Gastroesophageal sphincter (tissue), 3 donors: ENCODE results near the gene H1-8.

ENCODE experiments used
- CTCF ChIP-seq, 4 experiments: fragments of 200-600 bp in 2 of 4; fragments of 450-650 bp in 2 of 4; sonication (generic) in 1 of 4; IDR thresholded peaks; one replicate each; pipeline ENCODE4 v1.5.1; 2017 to 2019; ENCODE audit warnings: antibody characterized with exemption in 4 of 4, mild to moderate bottlenecking in 2 of 4, moderate library complexity in 2 of 4
- EP300 ChIP-seq: sonication (generic); formaldehyde crosslinking; IDR thresholded peaks from one replicate; pipeline ENCODE4 v1.6.1; 2017; ENCODE audit warnings: antibody characterized with exemption, mild to moderate bottlenecking

DNA sequence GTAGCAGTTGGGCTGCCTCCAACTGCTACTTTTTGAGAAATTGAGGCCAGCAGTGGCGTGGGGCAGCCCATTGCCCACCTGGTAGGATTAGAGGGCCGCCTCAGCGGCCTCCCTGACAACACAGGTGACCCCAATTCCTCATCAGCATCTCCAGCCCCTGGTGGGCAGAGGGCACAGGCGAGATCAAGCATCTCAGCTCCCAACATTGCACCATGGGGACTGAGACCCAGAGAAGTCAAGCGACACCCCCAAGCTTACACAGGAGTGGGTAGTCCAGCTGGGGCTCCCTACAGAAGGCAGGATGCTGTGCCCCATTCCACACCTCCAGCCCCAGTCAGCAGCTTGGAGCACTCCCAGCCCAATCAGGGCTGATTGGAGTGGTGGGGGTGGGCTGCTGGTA lies 228 bp upstream of the H1-8 start:
- TF ChIP-seq EP300 (no peak), CTCF (IDR thresholded peaks at IDR 0.05) (no peak)
